LNCaP clone FGC (cell line): ENCODE data around the gene CSTA.

Experiments used
- DNase-seq: peaks from one replicate; pipeline ENCODE4 v3.0.0-alpha.2; 2011; ENCODE audit warnings: low read depth
- H3K4me3 ChIP-seq: 2 replicates; pipeline ENCODE4 v1.5.1; 2011; ENCODE audit warnings: mild to moderate bottlenecking, low read depth, low read length, control low read depth
- TF ChIP-seq, protein P1 (sequence below): IDR thresholded peaks from 2 replicates; pipeline ENCODE4 v1.5.1; 2012; ENCODE audit warnings: mild to moderate bottlenecking; ENCODE audit not compliant: control insufficient read depth, insufficient read depth; ENCODE audit errors: extremely low read depth

CSTA gene

DNA sequence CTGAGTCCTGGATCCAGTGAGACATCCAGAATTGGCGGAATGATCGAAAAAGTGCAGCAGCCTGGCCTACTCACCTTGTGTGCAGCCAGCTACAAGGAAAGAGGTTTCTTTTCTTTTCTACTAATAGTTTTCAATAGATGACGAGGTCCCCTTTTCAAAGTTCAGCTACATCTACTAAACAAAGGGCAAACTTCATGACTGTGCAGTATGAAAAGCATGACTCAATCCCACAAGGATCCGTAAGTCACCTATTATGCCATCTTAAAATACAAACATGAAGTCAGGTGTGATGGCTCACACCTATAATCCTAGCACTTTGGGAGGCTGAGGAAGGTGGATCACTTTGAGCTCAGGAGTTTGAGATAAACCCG is 41.3 kb downstream of the CSTA start:
- no peak overlapping the region for H3K4me3 ChIP-seq
- TF ChIP-seq, protein P1, sequence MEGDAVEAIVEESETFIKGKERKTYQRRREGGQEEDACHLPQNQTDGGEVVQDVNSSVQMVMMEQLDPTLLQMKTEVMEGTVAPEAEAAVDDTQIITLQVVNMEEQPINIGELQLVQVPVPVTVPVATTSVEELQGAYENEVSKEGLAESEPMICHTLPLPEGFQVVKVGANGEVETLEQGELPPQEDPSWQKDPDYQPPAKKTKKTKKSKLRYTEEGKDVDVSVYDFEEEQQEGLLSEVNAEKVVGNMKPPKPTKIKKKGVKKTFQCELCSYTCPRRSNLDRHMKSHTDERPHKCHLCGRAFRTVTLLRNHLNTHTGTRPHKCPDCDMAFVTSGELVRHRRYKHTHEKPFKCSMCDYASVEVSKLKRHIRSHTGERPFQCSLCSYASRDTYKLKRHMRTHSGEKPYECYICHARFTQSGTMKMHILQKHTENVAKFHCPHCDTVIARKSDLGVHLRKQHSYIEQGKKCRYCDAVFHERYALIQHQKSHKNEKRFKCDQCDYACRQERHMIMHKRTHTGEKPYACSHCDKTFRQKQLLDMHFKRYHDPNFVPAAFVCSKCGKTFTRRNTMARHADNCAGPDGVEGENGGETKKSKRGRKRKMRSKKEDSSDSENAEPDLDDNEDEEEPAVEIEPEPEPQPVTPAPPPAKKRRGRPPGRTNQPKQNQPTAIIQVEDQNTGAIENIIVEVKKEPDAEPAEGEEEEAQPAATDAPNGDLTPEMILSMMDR: no peak
- no peak for DNase-seq

GRCh38 chr3:122374034-122374433 is 49.0 kb downstream of the CSTA start:
- TF ChIP-seq, protein P1: no peak
- no peak overlapping the region for H3K4me3 ChIP-seq
- DNase-seq: no peak

GRCh38 chr3:122377975-122378374 is 52.9 kb downstream of the CSTA start:
- no peak overlapping the region for H3K4me3 ChIP-seq
- no peak for DNase-seq
- TF ChIP-seq, protein P1: no peak

- peak within 1 kb of the TSS; percentile 89 for H3K4me3 ChIP-seq
- no peak for DNase-seq
- TF ChIP-seq, protein P1: no peak
Measured at GRCh38 chr3:122382888-122383666, 58.0 kb downstream of the CSTA start, which contains the start of gene MIX23. Gene MIX23, minus strand, starts transcription at chr3:122383231. Its CDS starts 7 bp downstream, at chr3:122383224.

- peak; percentile 83 for DNase-seq
- H3K4me3 ChIP-seq: peak within 1 kb of the TSS; percentile 89
- TF ChIP-seq, protein P1: peak; percentile 89
Measured at GRCh38 chr3:122383771-122384697, 59.0 kb downstream of the CSTA start, which contains the start of gene FAM162A. Gene FAM162A, plus strand, starts transcription at chr3:122384182. Its CDS starts 84 bp downstream, at chr3:122384266.

DNA sequence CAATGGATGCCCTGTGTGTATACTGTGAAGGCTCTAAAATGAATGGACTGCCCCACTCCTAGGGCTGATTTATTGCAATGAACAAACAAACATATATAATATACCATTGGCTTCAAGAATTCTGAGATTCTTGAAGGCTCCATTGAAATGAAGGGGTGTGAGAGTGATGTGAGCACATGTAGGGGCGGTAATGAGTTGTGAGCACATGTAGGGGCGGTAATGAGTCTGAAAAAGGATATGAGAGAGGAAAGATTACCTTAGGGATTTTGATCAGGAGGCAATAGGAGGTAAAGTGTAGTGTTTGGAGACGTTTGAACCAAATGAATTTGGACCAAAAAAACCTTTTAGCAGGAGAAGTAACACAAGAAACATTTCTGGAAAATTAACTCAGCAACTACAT is 62.7 kb downstream of the CSTA start:
- TF ChIP-seq, protein P1: no peak
- H3K4me3 ChIP-seq: peak overlapping the region; percentile 8; the same call in 1 of the 2 replicates
- peak; percentile 90 for DNase-seq
